Esophagus squamous epithelium (tissue), 4 donors: ENCODE data around the gene VKORC1.

ENCODE experiments used
- POLR2A ChIP-seq, 4 donors: fragments of 450-650 bp; IDR thresholded peaks; one replicate each; pipeline ENCODE4 v1.6.1; 2017; ENCODE audit warnings: antibody characterized with exemption in 4 of 4, mild to moderate bottlenecking in 4 of 4, moderate library complexity in 3 of 4
- TF ChIP-seq, protein P1 (sequence below), 6 experiments: fragments of 450-650 bp in 4 of 6; fragments of 200-600 bp in 2 of 6; sonication (generic) in 2 of 6; IDR thresholded peaks; one replicate each; pipeline ENCODE4 v1.5.1; 2016 to 2019; ENCODE audit warnings: antibody characterized with exemption in 6 of 6, mild to moderate bottlenecking in 4 of 6, moderate library complexity in 4 of 6

DNA sequence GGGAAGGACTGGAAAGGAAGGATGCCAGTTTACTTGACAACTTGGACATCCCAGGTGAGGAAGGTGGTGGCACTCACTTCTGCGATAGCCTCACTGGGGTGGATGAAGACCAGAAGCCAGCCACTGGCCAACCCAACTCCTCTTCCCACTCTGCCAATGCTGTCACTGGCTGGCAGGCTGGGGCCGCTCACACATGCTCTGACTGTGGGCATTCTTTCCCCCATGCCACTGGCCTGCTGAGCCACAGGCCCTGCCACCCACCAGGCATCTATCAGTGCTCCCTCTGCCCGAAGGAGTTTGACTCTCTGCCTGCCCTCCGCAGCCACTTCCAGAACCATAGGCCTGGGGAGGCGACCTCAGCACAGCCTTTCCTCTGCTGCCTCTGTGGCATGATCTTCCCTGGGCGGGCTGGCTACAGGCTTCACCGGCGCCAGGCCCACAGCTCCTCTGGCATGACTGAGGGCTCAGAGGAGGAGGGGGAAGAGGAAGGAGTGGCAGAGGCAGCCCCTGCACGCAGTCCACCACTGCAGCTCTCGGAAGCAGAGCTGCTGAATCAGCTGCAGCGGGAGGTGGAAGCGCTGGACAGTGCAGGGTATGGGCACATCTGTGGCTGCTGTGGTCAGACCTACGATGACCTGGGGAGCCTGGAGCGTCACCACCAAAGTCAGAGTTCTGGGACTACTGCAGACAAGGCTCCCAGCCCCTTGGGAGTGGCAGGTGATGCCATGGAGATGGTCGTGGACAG lies 15.8 kb downstream of the VKORC1 start:
- TF ChIP-seq POLR2A (IDR thresholded peaks at IDR 0.05) = no peak
- TF ChIP-seq, protein P1, sequence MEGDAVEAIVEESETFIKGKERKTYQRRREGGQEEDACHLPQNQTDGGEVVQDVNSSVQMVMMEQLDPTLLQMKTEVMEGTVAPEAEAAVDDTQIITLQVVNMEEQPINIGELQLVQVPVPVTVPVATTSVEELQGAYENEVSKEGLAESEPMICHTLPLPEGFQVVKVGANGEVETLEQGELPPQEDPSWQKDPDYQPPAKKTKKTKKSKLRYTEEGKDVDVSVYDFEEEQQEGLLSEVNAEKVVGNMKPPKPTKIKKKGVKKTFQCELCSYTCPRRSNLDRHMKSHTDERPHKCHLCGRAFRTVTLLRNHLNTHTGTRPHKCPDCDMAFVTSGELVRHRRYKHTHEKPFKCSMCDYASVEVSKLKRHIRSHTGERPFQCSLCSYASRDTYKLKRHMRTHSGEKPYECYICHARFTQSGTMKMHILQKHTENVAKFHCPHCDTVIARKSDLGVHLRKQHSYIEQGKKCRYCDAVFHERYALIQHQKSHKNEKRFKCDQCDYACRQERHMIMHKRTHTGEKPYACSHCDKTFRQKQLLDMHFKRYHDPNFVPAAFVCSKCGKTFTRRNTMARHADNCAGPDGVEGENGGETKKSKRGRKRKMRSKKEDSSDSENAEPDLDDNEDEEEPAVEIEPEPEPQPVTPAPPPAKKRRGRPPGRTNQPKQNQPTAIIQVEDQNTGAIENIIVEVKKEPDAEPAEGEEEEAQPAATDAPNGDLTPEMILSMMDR (IDR thresholded peaks at IDR 0.05) = no peak
